ENCODE results near the gene ITGBL1. TPM values are rescaled to one million over a fixed set of nuclear protein-coding genes. Genes with fewer than 3 reads are reported as not detected.

Gene ITGBL1
- polyA plus RNA-seq, 6 donors from 2014 or later, result not detected

DNA sequence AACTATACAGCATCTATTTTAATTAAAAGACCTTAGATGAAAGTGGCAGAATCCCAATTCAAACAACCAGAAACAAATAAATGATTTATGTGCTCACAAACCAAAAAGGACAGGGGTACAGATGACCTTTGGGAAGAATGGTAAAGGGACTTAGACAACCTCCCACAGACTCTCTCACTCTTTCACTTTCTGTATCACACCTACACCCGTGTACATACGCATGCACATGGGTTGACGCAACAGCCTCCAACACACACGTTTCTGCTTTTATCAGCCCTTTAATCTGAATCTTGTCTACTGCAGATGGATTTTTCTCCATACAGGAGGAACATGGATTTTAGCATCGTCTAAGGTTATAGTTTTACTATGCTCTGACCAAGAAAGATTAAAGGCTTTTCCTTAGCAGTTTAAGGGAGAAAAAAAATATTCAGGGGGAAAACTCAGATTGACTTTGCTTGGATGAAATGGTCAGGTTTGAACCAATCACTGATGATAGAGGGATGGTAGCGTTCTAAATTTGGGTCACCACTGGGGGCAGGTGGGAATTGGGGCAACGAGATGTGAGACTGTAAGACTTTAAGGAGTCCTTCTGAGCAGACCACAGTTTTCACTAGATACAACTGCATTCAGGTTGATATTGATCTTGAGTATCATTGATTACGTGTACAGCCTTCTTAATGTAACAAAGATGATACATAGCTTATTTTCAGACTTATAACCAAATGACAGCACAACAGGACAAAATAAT is 166.1 kb downstream of the ITGBL1 start:
- Mint-ChIP-seq H3K4me1 (peaks cover 4 to 7% (median 5%) of the 10 kb centered on the region in 3 donors), H3K36me3 (no peaks in the 10 kb centered on the region), H3K4me3 (no peak overlapping the region), H3K27me3 (peaks cover 11 to 19% (median 13%) of the 10 kb centered on the region in 3 donors), H3K9me3 (peaks cover 0 to 3% (median 0%) of the 10 kb centered on the region in 7 donors), H3K27ac (no peak overlapping the region)
- DNase-seq, result no peak
- ATAC-seq (ENCODE audit: low read depth in 2 of 2), result no peak

DNA sequence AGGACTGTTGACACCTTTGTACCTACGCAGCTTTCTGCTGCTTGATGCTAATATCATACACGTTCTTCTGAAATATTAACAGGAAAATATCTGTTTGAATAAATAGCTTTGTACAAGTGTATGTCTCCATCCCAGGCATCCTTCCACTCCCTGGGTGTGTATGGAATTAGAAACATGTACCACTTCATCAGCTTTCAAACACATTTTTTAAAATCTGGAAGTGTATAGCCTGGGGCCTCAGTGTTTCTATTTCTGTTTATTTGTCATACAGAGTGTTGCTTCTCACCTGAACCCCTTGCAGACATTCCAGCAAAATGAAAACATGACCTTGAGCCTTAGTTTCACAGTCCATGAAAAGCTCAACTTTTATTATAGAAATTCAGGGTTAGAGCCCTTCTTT is 168.6 kb downstream of the ITGBL1 start:
- peaks cover 0 to under 1% (median 0%) of the 10 kb centered on the region in 7 donors for H3K9me3 Mint-ChIP-seq
- peaks cover 16 to 30% (median 27%) of the 10 kb centered on the region in 3 donors for H3K4me1 Mint-ChIP-seq
- H3K4me3 Mint-ChIP-seq, result no peak overlapping the region
- ATAC-seq (ENCODE audit: low read depth in 2 of 2) (no peak), DNase-seq (no peak)
- peaks cover 0 to 1% (median 1%) of the 10 kb centered on the region in 3 donors for H3K27me3 Mint-ChIP-seq
- no peak overlapping the region for H3K27ac Mint-ChIP-seq
- H3K36me3 Mint-ChIP-seq, result no peaks in the 10 kb centered on the region

DNA sequence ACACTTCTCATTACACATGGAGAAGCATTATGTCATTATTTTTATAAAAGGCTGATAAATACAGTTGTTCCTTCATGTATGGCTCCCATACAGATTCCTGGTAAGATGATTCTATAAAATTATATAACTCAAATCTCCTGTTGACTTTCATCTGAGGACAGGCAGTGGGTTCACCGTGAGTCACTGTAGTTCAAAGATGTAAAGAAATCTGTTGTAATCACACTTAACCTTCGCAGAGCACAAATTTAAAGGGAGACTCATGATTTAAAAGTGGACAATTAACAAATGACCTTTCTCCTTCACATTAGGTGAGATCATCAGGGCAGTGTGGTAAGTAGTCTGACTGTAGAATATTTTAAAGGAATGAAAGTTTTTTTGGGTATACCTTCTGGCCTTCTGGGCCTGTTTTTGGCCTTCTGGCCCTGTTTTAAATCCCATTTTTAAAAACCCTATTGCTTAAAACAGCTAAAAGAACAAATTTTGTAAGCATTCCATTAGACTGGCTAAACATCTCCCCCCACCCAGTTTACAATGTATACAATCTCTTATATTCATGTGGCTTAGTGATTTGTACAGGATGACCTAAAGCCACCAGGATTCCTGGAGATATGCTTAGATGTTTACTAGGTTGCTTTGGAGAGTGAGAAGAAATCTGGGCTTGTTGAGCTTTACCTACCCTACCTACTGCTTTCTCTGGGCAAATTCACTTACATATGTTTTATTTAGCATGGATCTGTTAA is 171.2 kb downstream of the ITGBL1 start:
- no peaks in the 10 kb centered on the region for H3K27me3 Mint-ChIP-seq
- H3K27ac Mint-ChIP-seq, result peak overlapping the region; percentile 87 to 93 (median 90)
- ATAC-seq (ENCODE audit: low read depth in 2 of 2) (peak in 1 of 2 donors; percentile 6), DNase-seq (no peak)
- H3K4me1 Mint-ChIP-seq, result peaks cover 24 to 50% (median 34%) of the 10 kb centered on the region in 3 donors
- H3K4me3 Mint-ChIP-seq, result peak overlapping the region; percentile 60 to 89 (median 82)
- H3K9me3 Mint-ChIP-seq, result no peaks in the 10 kb centered on the region
- no peaks in the 10 kb centered on the region for H3K36me3 Mint-ChIP-seq

DNA sequence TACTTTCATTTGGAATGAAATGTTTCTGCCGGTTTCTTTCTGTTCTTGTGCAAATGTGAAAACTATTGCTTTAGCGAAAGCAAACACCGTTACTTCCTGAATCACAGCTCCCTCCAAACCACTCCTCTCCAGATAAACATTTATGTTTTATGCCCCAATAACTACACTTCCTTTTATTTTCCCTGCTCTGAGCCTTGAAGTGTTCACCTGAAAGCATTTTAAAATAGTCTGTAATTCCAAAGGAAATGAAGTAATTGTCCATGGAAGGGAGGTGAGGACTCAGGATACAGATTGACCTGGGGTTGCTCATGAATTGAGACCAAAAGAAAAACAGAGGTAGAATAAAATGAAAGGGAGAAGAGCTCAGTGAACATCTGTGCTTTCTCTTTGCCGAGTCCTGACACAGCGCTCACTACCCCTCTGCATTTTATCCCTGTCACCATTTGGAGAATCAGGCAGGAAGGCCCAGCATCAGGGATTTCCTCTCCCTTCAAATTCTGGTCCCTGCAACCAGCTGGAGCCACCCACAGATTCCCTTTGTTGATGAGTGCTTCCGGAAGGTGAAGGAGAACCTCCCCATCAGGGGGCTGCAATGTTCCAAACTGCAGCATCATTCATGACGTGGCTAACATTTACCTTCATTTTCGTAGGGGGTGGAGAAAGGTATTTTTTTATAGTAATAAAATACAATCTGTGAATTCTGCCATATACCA is 171.9 kb downstream of the ITGBL1 start:
- Mint-ChIP-seq H3K4me1 (peaks cover 24 to 50% (median 34%) of the 10 kb centered on the region in 3 donors), H3K27me3 (no peaks in the 10 kb centered on the region), H3K27ac (peak overlapping the region; percentile 87 to 93 (median 90)), H3K9me3 (no peaks in the 10 kb centered on the region), H3K4me3 (peak overlapping the region; percentile 60 to 89 (median 82)), H3K36me3 (no peaks in the 10 kb centered on the region)
- DNase-seq (peak; percentile 14), ATAC-seq (ENCODE audit: low read depth in 2 of 2) (peak; percentile 60 to 61)

DNA sequence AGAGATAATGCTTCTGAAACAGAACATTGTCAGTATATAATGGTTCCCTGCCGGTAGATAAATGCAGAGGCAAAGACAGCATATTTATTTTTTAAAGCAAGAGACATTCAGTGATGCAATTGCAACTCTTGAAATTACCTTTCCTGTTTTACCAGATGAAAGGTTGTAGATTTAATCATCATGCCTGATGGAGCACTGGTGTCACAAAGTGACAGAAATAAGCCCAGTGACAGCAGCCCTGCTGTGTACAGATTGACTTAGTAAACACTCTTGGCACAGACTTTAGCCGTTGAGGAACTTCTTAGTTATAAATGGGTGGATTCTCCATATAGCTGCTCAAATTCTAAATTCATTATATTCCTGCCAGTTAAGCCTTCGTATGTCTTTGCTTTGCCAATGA is 172.5 kb downstream of the ITGBL1 start:
- peaks cover 24 to 50% (median 34%) of the 10 kb centered on the region in 3 donors for H3K4me1 Mint-ChIP-seq
- H3K27me3 Mint-ChIP-seq, result no peaks in the 10 kb centered on the region
- no peak for ATAC-seq (ENCODE audit: low read depth in 2 of 2)
- no peaks in the 10 kb centered on the region for H3K36me3 Mint-ChIP-seq
- peak overlapping the region in 5 of 6 donors; percentile 73 to 92 (median 89) for H3K27ac Mint-ChIP-seq
- DNase-seq, result no peak
- H3K4me3 Mint-ChIP-seq, result peak overlapping the region in 7 of 8 donors; percentile 60 to 89 (median 79)
- no peaks in the 10 kb centered on the region for H3K9me3 Mint-ChIP-seq

DNA sequence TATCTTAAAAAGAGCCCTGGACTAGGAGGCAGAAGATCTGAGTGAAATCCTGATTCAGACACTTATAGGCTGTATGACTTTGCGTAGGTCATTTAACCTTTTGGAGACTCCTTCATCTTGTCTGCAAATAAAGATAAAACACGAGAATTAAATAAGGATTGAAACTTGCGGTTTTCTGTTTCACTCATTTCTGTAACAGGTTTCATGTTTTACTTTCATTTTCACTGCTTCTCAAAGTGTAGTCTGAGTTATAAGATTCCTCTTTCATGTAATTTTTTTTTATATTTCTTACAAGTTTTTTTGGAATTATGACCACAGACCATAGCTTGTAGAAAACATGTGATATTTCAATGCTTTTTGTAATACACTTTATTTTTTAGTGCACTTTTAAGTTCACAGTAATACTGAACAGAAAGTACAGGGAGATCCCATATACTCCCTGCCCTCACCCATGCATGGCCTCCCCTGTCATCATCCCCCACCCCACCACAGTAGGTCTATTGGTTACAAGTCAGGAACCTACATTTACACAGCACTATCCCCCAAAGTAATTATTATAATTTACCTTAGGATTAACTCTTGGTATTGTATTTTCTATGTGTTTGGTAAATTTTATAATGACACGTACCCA is 174.6 kb downstream of the ITGBL1 start:
- H3K4me1 Mint-ChIP-seq, result peaks cover 24 to 50% (median 34%) of the 10 kb centered on the region in 3 donors
- DNase-seq (peak; percentile 36), ATAC-seq (ENCODE audit: low read depth in 2 of 2) (peak; percentile 79 to 81)
- H3K9me3 Mint-ChIP-seq, result no peaks in the 10 kb centered on the region
- peak overlapping the region; percentile 56 to 84 (median 72) for H3K4me3 Mint-ChIP-seq
- peak overlapping the region in 5 of 6 donors; percentile 29 to 88 (median 68) for H3K27ac Mint-ChIP-seq
- H3K27me3 Mint-ChIP-seq, result no peaks in the 10 kb centered on the region
- H3K36me3 Mint-ChIP-seq, result no peaks in the 10 kb centered on the region

DNA sequence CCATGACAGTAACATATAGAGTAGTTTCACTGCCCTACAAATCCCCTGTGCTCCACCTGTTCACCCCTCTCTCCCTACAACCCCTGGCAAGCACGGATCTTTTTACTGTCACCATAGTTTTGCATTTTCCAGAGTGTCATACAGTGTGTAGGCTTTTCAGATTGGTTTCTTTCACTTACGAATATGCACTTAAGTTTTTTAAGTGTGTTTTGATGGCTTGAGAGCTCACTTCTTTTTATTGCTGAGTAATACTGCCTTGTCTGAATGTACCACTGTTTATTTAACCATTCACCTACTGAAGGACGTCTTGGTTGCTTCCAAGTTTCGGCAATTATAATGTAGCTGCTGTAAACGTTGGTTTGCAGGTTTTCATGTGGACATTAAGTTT is 175.1 kb downstream of the ITGBL1 start:
- Mint-ChIP-seq H3K4me3 (peak overlapping the region; percentile 16 to 84 (median 68)), H3K27ac (peak overlapping the region in 5 of 6 donors; percentile 29 to 88 (median 68)), H3K27me3 (peaks cover 0 to under 1% (median 0%) of the 10 kb centered on the region in 3 donors), H3K9me3 (no peaks in the 10 kb centered on the region), H3K36me3 (no peaks in the 10 kb centered on the region), H3K4me1 (peaks cover 24 to 50% (median 33%) of the 10 kb centered on the region in 3 donors)
- DNase-seq, result no peak
- no peak for ATAC-seq (ENCODE audit: low read depth in 2 of 2)

DNA sequence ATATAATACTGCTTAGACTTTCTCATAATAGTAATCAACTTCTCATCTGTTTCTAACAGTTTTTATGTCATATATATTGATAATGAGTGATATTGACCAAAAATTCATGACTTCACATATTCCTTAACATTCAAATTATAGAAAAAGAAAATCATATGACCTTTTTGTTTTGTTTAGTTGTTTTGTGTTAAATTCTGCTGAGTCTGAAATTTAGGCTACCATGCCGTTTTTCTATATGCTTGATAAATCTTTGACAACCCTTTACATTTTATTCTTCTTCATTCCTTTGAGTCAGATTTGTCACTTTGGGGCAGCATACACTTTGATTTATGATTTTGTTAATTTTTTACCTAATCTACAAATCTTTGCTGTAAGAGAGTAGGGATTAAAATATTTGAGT is 176.4 kb downstream of the ITGBL1 start:
- Mint-ChIP-seq H3K4me3 (no peak overlapping the region), H3K36me3 (no peaks in the 10 kb centered on the region)

DNA sequence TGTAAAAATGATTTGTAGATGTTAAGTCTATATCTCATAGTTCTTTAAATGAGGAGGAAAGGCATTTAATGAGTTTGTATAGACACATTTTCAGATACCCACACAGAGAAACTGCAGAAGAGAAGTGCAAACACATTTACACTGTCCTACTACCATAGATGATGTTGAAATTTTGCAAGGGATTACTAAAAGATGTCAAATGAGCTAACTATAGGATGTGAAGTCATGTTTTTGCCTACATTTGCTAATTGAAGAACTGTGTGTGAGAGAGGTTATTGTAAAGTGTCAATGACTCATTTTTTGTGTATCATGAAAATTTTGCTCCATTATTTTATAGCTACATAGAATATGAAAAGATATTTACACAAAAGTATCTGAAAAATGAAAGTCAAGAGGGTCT is 178.9 kb downstream of the ITGBL1 start:
- Mint-ChIP-seq H3K9me3 (peaks cover 0 to 2% (median 0%) of the 10 kb centered on the region in 7 donors), H3K27ac (no peak overlapping the region), H3K4me1 (peaks cover 6 to 17% (median 8%) of the 10 kb centered on the region in 3 donors), H3K27me3 (peaks cover 0 to 10% (median 5%) of the 10 kb centered on the region in 3 donors), H3K4me3 (no peak overlapping the region), H3K36me3 (no peaks in the 10 kb centered on the region)
- DNase-seq (no peak), ATAC-seq (ENCODE audit: low read depth in 2 of 2) (no peak)

More for the DNA sequence above, 176.4 kb downstream of the ITGBL1 start:
- no peak for ATAC-seq (ENCODE audit: low read depth in 2 of 2)
- Mint-ChIP-seq H3K9me3 (no peaks in the 10 kb centered on the region), H3K4me1 (peaks cover 17 to 42% (median 24%) of the 10 kb centered on the region in 3 donors), H3K27me3 (peaks cover 0 to 10% (median 5%) of the 10 kb centered on the region in 3 donors), H3K27ac (no peak overlapping the region)
- DNase-seq, result no peak

DNA sequence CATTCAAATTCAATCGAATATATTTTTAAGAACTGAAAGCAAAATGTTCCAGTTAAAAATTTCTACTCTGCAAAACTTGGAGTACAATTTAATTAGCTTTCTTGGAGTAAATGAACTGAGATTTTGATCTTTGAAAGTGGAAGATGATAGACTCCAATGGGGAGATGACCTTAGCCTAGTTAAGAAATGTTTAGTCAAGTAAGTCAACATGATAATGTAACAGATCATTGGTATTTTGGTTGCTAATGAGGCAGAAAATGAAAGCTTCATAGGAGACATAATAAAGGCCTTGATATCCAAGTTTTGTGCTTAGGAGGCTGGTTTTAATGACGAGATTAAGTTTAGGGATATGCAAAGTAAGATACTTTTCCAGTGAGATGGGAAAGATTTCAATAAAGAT is 181.7 kb downstream of the ITGBL1 start:
- Mint-ChIP-seq H3K36me3 (no peaks in the 10 kb centered on the region), H3K4me3 (no peak overlapping the region), H3K4me1 (no peaks in the 10 kb centered on the region), H3K27ac (no peak overlapping the region), H3K9me3 (peaks cover 0 to 2% (median 0%) of the 10 kb centered on the region in 7 donors), H3K27me3 (peaks cover 0 to 10% (median 5%) of the 10 kb centered on the region in 3 donors)
- ATAC-seq (ENCODE audit: low read depth in 2 of 2) (no peak), DNase-seq (no peak)

DNA sequence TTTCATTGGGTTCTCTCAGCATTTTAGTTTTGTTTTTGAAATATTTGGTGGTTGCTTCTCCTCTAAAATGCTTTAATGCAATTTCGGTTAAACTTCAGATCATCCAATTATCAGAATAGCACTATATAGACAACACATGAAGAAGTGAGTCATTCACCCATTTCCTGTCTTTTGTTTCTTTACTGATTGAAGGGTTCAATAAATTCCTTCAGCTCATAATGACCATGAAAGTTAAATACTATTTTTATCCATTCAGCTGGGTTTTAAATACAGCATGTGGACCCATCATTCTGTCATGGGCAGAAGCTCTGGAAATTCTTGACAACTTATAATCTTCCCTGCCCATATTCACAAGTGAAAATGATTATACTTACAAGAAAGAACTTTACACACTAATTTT is 187.2 kb downstream of the ITGBL1 start:
- no peaks in the 10 kb centered on the region for H3K4me1 Mint-ChIP-seq
- no peaks in the 10 kb centered on the region for H3K27me3 Mint-ChIP-seq
- peaks cover 0 to 4% (median 0%) of the 10 kb centered on the region in 7 donors for H3K9me3 Mint-ChIP-seq
- no peak overlapping the region for H3K4me3 Mint-ChIP-seq
- no peak overlapping the region for H3K27ac Mint-ChIP-seq
- ATAC-seq (ENCODE audit: low read depth in 2 of 2), result no peak
- H3K36me3 Mint-ChIP-seq, result no peaks in the 10 kb centered on the region
- no peak for DNase-seq

DNA sequence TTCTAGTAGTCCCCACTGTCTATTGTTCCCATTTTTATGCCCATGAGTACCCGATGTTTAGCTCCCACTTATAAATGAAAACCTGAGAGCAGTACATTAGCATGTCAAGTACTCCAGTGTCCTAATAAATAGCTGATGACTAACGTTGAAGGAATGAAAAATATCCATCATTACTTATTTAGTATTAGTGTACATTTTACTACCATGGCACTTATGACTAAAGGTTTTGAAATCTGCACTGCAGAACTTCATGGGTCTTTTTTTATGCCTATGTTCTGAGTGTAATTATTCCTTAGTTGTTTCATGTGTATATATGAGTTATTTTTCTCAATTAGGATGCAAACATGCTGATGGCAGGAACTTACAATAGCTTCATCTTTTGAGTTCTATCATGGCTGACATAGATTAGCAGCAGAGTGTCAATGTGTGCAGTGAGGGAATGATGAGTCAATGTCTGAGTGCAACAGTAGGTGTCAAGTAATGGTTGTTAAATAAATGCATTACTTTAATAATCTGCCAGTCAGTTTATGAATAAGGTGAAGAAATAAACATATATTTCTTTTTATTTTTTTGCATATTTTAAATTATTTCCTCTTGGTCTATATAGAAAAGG is 188.4 kb downstream of the ITGBL1 start:
- no peak for ATAC-seq (ENCODE audit: low read depth in 2 of 2)
- H3K27me3 Mint-ChIP-seq, result peaks cover 4 to 10% (median 8%) of the 10 kb centered on the region in 3 donors

More for the DNA sequence above, 188.4 kb downstream of the ITGBL1 start:
- Mint-ChIP-seq H3K4me1 (no peaks in the 10 kb centered on the region), H3K36me3 (no peaks in the 10 kb centered on the region), H3K4me3 (no peak overlapping the region), H3K9me3 (peaks cover 0 to 4% (median 0%) of the 10 kb centered on the region in 7 donors), H3K27ac (no peak overlapping the region)
- no peak for DNase-seq
